K562 (cell line): ENCODE results near the gene CERS1. TPM values are rescaled to one million over a fixed set of nuclear protein-coding genes. Genes with fewer than 3 reads are reported as not detected.

Experiments used
- FOXK1 ChIP-seq: sonication (generic); formaldehyde crosslinking; IDR thresholded peaks from 2 replicates; pipeline ENCODE4 v1.8.0; 2022; ENCODE audit warnings: missing genetic modification reagents, mild to moderate bottlenecking, borderline replicate concordance
- FOXM1 ChIP-seq, 2 experiments: fragments of 450-650 bp in 1 of 2; sonication (generic) in 1 of 2; formaldehyde crosslinking in 1 of 2; IDR thresholded peaks; 2 replicates each; pipeline versions ENCODE4 v1.6.1 to v1.9.0; 2017 to 2022; ENCODE audit warnings: low read depth in 2 of 2, mild to moderate bottlenecking in 2 of 2, missing genetic modification reagents in 1 of 2, moderate library complexity in 1 of 2
- GTF2B ChIP-seq: IDR thresholded peaks from 2 replicates; pipeline ENCODE4 v1.6.1; 2011; ENCODE audit not compliant: insufficient read length; ENCODE audit errors: extremely low read depth
- HDAC1 ChIP-seq, 2 experiments: fragments of 450-650 bp; IDR thresholded peaks; 2 replicates each; pipeline ENCODE4 v1.6.1; 2016 to 2017; ENCODE audit warnings: inconsistent platforms in 1 of 2, mild to moderate bottlenecking in 1 of 2, moderate library complexity in 1 of 2
- NFE2 ChIP-seq: IDR thresholded peaks from 2 replicates; pipeline ENCODE4 v1.6.1; 2014; ENCODE audit warnings: antibody characterized with exemption, low read depth
- NUFIP1 ChIP-seq: fragments of 450-650 bp; IDR thresholded peaks from 2 replicates; pipeline ENCODE4 v1.6.1; 2018; ENCODE audit not compliant: partially characterized antibody
- PRDM10 ChIP-seq: fragments of 450-650 bp; IDR thresholded peaks from 2 replicates; pipeline ENCODE4 v1.6.1; 2018; ENCODE audit not compliant: partially characterized antibody
- TEAD2 ChIP-seq: fragments of 450-650 bp; IDR thresholded peaks from 2 replicates; pipeline ENCODE4 v1.6.1; 2016; ENCODE audit warnings: missing genetic modification characterization, control low read depth, missing compliant biosample characterization
- VEZF1 ChIP-seq: fragments of 200-800 bp; sonication (Bioruptor generic); IDR thresholded peaks from 2 replicates; pipeline ENCODE4 v1.6.1; 2017; ENCODE audit warnings: missing genetic modification characterization, missing compliant biosample characterization
- polyA plus RNA-seq, 8 experiments: library from polyadenylated mRNA; depleted of rRNA in 4 of 8; stranded (reverse) in 5 of 8; unstranded in 3 of 8; fragments of >200 nt; fragmentation: Nextera tagmentation in 2 of 8; fragmentation: Illumina TruSeq in 1 of 8; extraction: Ambion mirVana in 2 of 8; extraction: Trizol in 1 of 8; gene quantifications; 2 replicates each; pipeline versions ENCODE4 v1.2.1 to v1.2.3, GENCODE V29; 2011 to 2014; ENCODE audit warnings: inconsistent platforms in 1 of 8, missing spikeins in 1 of 8
- total RNA-seq, 7 experiments: library from RNA; depleted of rRNA in 6 of 7; stranded (reverse); fragments of >200 nt in 6 of 7; fragmentation: Illumina TruSeq in 2 of 7; extraction: Trizol in 2 of 7; gene quantifications; 2 replicates each; pipeline versions ENCODE4 v1.2.1 to v1.2.3, GENCODE V29; 2011 to 2021; ENCODE audit warnings: low replicate concordance in 1 of 7
- TF ChIP-seq, protein P1 (sequence below): fragments of 450-650 bp; formaldehyde crosslinking; IDR thresholded peaks from 2 replicates; pipeline ENCODE4 v1.4.0; 2020; ENCODE audit warnings: mild to moderate bottlenecking, moderate library complexity
- TF ChIP-seq, protein P2 (sequence below): sonication (generic); formaldehyde crosslinking; IDR thresholded peaks from 2 replicates; pipeline ENCODE4 v1.8.0; 2022; ENCODE audit warnings: mild to moderate bottlenecking, missing genetic modification reagents
- TF ChIP-seq, protein P3 (sequence below): fragments of 450-650 bp; formaldehyde crosslinking; IDR thresholded peaks from 2 replicates; pipeline ENCODE4 v1.4.0; 2022; ENCODE audit warnings: missing genetic modification characterization

CERS1 gene
- total and polyA plus RNA-seq, 9 of the 15 experiments (the other 6 are each of a cell fraction or from before 2014, with no cell fraction given), result 0.33 to 1.5 (median 0.86) TPM; not detected in 2

- TF ChIP-seq, protein P1, sequence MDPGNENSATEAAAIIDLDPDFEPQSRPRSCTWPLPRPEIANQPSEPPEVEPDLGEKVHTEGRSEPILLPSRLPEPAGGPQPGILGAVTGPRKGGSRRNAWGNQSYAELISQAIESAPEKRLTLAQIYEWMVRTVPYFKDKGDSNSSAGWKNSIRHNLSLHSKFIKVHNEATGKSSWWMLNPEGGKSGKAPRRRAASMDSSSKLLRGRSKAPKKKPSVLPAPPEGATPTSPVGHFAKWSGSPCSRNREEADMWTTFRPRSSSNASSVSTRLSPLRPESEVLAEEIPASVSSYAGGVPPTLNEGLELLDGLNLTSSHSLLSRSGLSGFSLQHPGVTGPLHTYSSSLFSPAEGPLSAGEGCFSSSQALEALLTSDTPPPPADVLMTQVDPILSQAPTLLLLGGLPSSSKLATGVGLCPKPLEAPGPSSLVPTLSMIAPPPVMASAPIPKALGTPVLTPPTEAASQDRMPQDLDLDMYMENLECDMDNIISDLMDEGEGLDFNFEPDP, result no peak
- TF ChIP-seq, protein P2, sequence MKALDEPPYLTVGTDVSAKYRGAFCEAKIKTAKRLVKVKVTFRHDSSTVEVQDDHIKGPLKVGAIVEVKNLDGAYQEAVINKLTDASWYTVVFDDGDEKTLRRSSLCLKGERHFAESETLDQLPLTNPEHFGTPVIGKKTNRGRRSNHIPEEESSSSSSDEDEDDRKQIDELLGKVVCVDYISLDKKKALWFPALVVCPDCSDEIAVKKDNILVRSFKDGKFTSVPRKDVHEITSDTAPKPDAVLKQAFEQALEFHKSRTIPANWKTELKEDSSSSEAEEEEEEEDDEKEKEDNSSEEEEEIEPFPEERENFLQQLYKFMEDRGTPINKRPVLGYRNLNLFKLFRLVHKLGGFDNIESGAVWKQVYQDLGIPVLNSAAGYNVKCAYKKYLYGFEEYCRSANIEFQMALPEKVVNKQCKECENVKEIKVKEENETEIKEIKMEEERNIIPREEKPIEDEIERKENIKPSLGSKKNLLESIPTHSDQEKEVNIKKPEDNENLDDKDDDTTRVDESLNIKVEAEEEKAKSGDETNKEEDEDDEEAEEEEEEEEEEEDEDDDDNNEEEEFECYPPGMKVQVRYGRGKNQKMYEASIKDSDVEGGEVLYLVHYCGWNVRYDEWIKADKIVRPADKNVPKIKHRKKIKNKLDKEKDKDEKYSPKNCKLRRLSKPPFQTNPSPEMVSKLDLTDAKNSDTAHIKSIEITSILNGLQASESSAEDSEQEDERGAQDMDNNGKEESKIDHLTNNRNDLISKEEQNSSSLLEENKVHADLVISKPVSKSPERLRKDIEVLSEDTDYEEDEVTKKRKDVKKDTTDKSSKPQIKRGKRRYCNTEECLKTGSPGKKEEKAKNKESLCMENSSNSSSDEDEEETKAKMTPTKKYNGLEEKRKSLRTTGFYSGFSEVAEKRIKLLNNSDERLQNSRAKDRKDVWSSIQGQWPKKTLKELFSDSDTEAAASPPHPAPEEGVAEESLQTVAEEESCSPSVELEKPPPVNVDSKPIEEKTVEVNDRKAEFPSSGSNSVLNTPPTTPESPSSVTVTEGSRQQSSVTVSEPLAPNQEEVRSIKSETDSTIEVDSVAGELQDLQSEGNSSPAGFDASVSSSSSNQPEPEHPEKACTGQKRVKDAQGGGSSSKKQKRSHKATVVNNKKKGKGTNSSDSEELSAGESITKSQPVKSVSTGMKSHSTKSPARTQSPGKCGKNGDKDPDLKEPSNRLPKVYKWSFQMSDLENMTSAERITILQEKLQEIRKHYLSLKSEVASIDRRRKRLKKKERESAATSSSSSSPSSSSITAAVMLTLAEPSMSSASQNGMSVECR, result peak; percentile 91
- TF ChIP-seq TEAD2 (no peak), VEZF1 (peak; percentile 78), PRDM10 (peak; percentile 49), NUFIP1 (no peak), FOXM1 (IDR thresholded peaks at IDR 0.05; ENCODE audit: low read depth) (no peak), FOXM1 (CRISPR knock-in tag; IDR thresholded peaks at IDR 0.05; ENCODE audit: low read depth) (no peak), HDAC1 (IDR thresholded peaks at IDR 0.05) (peak; percentile 91 to 99), GTF2B (no peak), NFE2 (no peak), FOXK1 (no peak)
- TF ChIP-seq, protein P3, sequence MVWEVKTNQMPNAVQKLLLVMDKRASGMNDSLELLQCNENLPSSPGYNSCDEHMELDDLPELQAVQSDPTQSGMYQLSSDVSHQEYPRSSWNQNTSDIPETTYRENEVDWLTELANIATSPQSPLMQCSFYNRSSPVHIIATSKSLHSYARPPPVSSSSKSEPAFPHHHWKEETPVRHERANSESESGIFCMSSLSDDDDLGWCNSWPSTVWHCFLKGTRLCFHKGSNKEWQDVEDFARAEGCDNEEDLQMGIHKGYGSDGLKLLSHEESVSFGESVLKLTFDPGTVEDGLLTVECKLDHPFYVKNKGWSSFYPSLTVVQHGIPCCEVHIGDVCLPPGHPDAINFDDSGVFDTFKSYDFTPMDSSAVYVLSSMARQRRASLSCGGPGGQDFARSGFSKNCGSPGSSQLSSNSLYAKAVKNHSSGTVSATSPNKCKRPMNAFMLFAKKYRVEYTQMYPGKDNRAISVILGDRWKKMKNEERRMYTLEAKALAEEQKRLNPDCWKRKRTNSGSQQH (CRISPR knock-in tag), result no peak
Measured at GRCh38 chr19:18919086-18919899, 23.3 kb upstream of the CERS1 start, which contains the start of the genes COPE and DDX49 (continued).
